IMR-90 (cell line): ENCODE measurements around the gene AUTS2. TPM values are rescaled to one million over a fixed set of nuclear protein-coding genes. Genes with fewer than 3 reads are reported as not detected.

Experiments used
- ATAC-seq: fragments of 200-7000 bp; cut with Tn5 transposase; 2 replicates; pipeline ENCODE4 v1.9.1; 2020; ENCODE audit warnings: low read depth, mild to moderate bottlenecking, moderate library complexity
- BruUV-seq: library from RNA; stranded (reverse); fragments of 400-500 nt; replicated peaks from 2 replicates; lab custom pipeline; 2021; lab: Mats Ljungman, UMichigan
- CTCF ChIA-PET: fragments of 300-600 bp; formaldehyde crosslinking; extraction: SDS; loops from one replicate; lab custom pipeline; 2021; ENCODE audit warnings: antibody characterized with exemption; lab: Yijun Ruan, JAX
- POLR2A ChIA-PET: fragments of 300-600 bp; sonication (Branson Sonifier 250); formaldehyde crosslinking; loops from one replicate; lab custom pipeline; 2022; ENCODE audit warnings: antibody characterized with exemption; ENCODE audit not compliant: unreplicated experiment; lab: Charles Lee
- DNase-seq: peaks from one replicate; pipeline ENCODE4 v3.0.0; 2013
- H2AFZ ChIP-seq: replicated peaks from 2 replicates; pipeline ENCODE3; 2013; ENCODE audit warnings: low read length, mild to moderate bottlenecking; ENCODE audit not compliant: poor library complexity
- H2AK5ac ChIP-seq: 2 replicates; pipeline ENCODE4 v1.6.1; 2013; ENCODE audit warnings: low read depth, low read length, inconsistent platforms
- H2AK9ac ChIP-seq: replicated peaks from 2 replicates; pipeline ENCODE3; 2013; ENCODE audit warnings: mild to moderate bottlenecking, low read depth, low read length, moderate library complexity; ENCODE audit not compliant: poor library complexity
- H2BK120ac ChIP-seq: 2 replicates; pipeline ENCODE4 v1.6.1; 2013; ENCODE audit warnings: low read depth, low read length, inconsistent platforms
- H2BK15ac ChIP-seq: 3 replicates; pipeline ENCODE4 v1.6.1; 2013; ENCODE audit warnings: low read depth, low read length, inconsistent platforms
- H2BK20ac ChIP-seq: 2 replicates; pipeline ENCODE4 v1.6.1; 2013; ENCODE audit warnings: low read depth, mild to moderate bottlenecking, inconsistent platforms, low read length, moderate library complexity
- H2BK5ac ChIP-seq: 2 replicates; pipeline ENCODE4 v1.6.1; 2013; ENCODE audit warnings: mild to moderate bottlenecking, low read depth, low read length, inconsistent platforms; ENCODE audit not compliant: poor library complexity, severe bottlenecking
- H3K14ac ChIP-seq: replicated peaks from 2 replicates; pipeline ENCODE4 v1.6.1; 2013; ENCODE audit warnings: low read depth, low read length, inconsistent platforms
- H3K18ac ChIP-seq: 2 replicates; pipeline ENCODE4 v1.6.1; 2013; ENCODE audit warnings: low read depth, low read length, control low read depth
- H3K23ac ChIP-seq: 2 replicates; pipeline ENCODE4 v1.6.1; 2013; ENCODE audit warnings: low read depth, low read length, inconsistent platforms
- H3K27ac ChIP-seq: 2 replicates; pipeline ENCODE4 v1.5.1; 2013; ENCODE audit warnings: mild to moderate bottlenecking, control low read depth, low read length; ENCODE audit not compliant: insufficient read depth
- H3K27me3 ChIP-seq: 2 replicates; pipeline ENCODE4 v1.6.1; 2013; ENCODE audit warnings: low read length; ENCODE audit not compliant: control insufficient read depth, insufficient read depth
- H3K36me3 ChIP-seq: 2 replicates; pipeline ENCODE4 v1.6.1; 2013; ENCODE audit warnings: low read length, mixed read lengths; ENCODE audit not compliant: control insufficient read depth, insufficient read depth
- H3K4ac ChIP-seq: 2 replicates; pipeline ENCODE4 v1.6.1; 2013; ENCODE audit warnings: low read depth, low read length, inconsistent platforms
- H3K4me1 ChIP-seq: 2 replicates; pipeline ENCODE4 v1.6.1; 2013; ENCODE audit warnings: low read length, mixed read lengths; ENCODE audit not compliant: control insufficient read depth, insufficient read depth
- H3K4me2 ChIP-seq: 2 replicates; pipeline ENCODE4 v1.6.1; 2013; ENCODE audit warnings: low read depth, mild to moderate bottlenecking, control low read depth, low read length, moderate library complexity
- H3K4me3 ChIP-seq: 2 replicates; pipeline ENCODE4 v1.5.1; 2013; ENCODE audit warnings: low read depth, mild to moderate bottlenecking, control low read depth, low read length, moderate library complexity; ENCODE audit not compliant: insufficient read depth
- H3K56ac ChIP-seq: 2 replicates; pipeline ENCODE4 v1.6.1; 2013; ENCODE audit warnings: low read length, inconsistent platforms; ENCODE audit not compliant: insufficient read depth; ENCODE audit errors: extremely low read depth
- H3K79me1 ChIP-seq, 2 experiments: 2 replicates each; pipeline ENCODE4 v1.6.1; 2013; ENCODE audit warnings: low read length in 2 of 2, inconsistent platforms in 1 of 2, low read depth in 1 of 2
- H3K9ac ChIP-seq: 2 replicates; pipeline ENCODE4 v1.6.1; 2013; ENCODE audit warnings: low read depth, low read length, control low read depth
- H3K9me1 ChIP-seq: 2 replicates; pipeline ENCODE4 v1.6.1; 2013; ENCODE audit warnings: low read length, inconsistent platforms; ENCODE audit not compliant: insufficient read depth
- H3K9me3 ChIP-seq: 2 replicates; pipeline ENCODE4 v1.6.1; 2013; ENCODE audit warnings: low read length; ENCODE audit not compliant: control insufficient read depth, insufficient read depth
- H4K20me1 ChIP-seq: 2 replicates; pipeline ENCODE4 v1.6.1; 2013; ENCODE audit warnings: low read length, inconsistent platforms; ENCODE audit not compliant: insufficient read depth
- H4K5ac ChIP-seq: 2 replicates; pipeline ENCODE4 v1.6.1; 2013; ENCODE audit warnings: mild to moderate bottlenecking, low read depth, low read length, control low read depth
- H4K8ac ChIP-seq, 2 experiments: 2 replicates each; pipeline ENCODE4 v1.6.1; 2013; ENCODE audit warnings: low read depth in 2 of 2, low read length in 2 of 2, control low read depth in 1 of 2, inconsistent platforms in 1 of 2
- H4K91ac ChIP-seq: 2 replicates; pipeline ENCODE4 v1.6.1; 2013; ENCODE audit warnings: low read depth, low read length, inconsistent platforms; ENCODE audit not compliant: insufficient read depth
- BHLHE40 ChIP-seq: fragments of 150-350 bp; IDR thresholded peaks from 2 replicates; pipeline ENCODE4 v1.6.1; 2016; ENCODE audit warnings: mild to moderate bottlenecking, low read depth, low read length
- CEBPB ChIP-seq: IDR thresholded peaks from 2 replicates; pipeline ENCODE4 v1.6.1; 2012; ENCODE audit warnings: low read depth, low read length, improper control_type of control experiment
- CHD1 ChIP-seq: IDR thresholded peaks from 2 replicates; pipeline ENCODE4 v1.6.1; 2012; ENCODE audit warnings: low read depth, low read length, improper control_type of control experiment
- CTCF ChIP-seq: conservative IDR thresholded peaks from 2 replicates; pipeline ENCODE4 v1.5.1; 2012; ENCODE audit warnings: mild to moderate bottlenecking, low read depth, low read length, improper control_type of control experiment
- ELK1 ChIP-seq: fragments of 150-350 bp; IDR thresholded peaks from 2 replicates; pipeline ENCODE4 v1.6.1; 2016; ENCODE audit warnings: low read depth, mild to moderate bottlenecking, low read length, moderate library complexity, borderline replicate concordance
- FOS ChIP-seq: fragments of 150-350 bp; IDR thresholded peaks from 2 replicates; pipeline ENCODE4 v1.6.1; 2016; ENCODE audit warnings: low read depth, low read length
- MAFK ChIP-seq: IDR thresholded peaks from 2 replicates; pipeline ENCODE4 v1.6.1; 2012; ENCODE audit warnings: low read depth, low read length, improper control_type of control experiment
- MAZ ChIP-seq: IDR thresholded peaks from 2 replicates; pipeline ENCODE4 v1.6.1; 2012; ENCODE audit warnings: low read depth, mild to moderate bottlenecking, low read length, improper control_type of control experiment, moderate library complexity, borderline replicate concordance
- MXI1 ChIP-seq: IDR thresholded peaks from 2 replicates; pipeline ENCODE4 v1.6.1; 2012; ENCODE audit warnings: low read depth, mild to moderate bottlenecking, low read length, moderate library complexity, borderline replicate concordance
- NFE2L2 ChIP-seq: fragments of 150-350 bp; IDR thresholded peaks from 2 replicates; pipeline ENCODE4 v1.6.1; 2016; ENCODE audit warnings: low read depth, mild to moderate bottlenecking, low read length
- POLR2A ChIP-seq: IDR thresholded peaks from 2 replicates; pipeline ENCODE4 v1.6.1; 2012; ENCODE audit warnings: mild to moderate bottlenecking, low read depth, low read length
- RAD21 ChIP-seq: IDR thresholded peaks from 2 replicates; pipeline ENCODE4 v1.6.1; 2012; ENCODE audit warnings: low read length, improper control_type of control experiment
- RCOR1 ChIP-seq: IDR thresholded peaks from 2 replicates; pipeline ENCODE4 v1.6.1; 2012; ENCODE audit warnings: mild to moderate bottlenecking, low read length, improper control_type of control experiment; ENCODE audit not compliant: insufficient replicate concordance
- RFX5 ChIP-seq: IDR thresholded peaks from 2 replicates; pipeline ENCODE4 v1.8.0; 2012; ENCODE audit warnings: low read depth, mild to moderate bottlenecking, low read length, moderate library complexity
- SMC3 ChIP-seq: fragments of 150-350 bp; IDR thresholded peaks from 2 replicates; pipeline ENCODE4 v1.6.1; 2016; ENCODE audit warnings: low read depth, mild to moderate bottlenecking, antibody characterized with exemption, low read length, moderate library complexity
- USF2 ChIP-seq: fragments of 150-350 bp; IDR thresholded peaks from 2 replicates; pipeline ENCODE4 v1.6.1; 2017; ENCODE audit warnings: mild to moderate bottlenecking, antibody characterized with exemption, low read length, low read depth
- WGBS, 2 experiments: methylation state at CpG; one replicate each; pipeline versions ENCODE4 v1.1.5 to v1.1.7; 2013; ENCODE audit warnings: missing lambda C conversion rate in 2 of 2; ENCODE audit not compliant: insufficient read length in 1 of 2; ENCODE audit errors: extremely low coverage in 2 of 2; 5-methylcytosine and 5-hydroxymethylcytosine counted together
- dilution Hi-C: fragments of 300-500 bp; cut with HindIII; formaldehyde crosslinking; loops from one replicate; pipeline ENCODE4 v1.14.3; 2018; ENCODE audit warnings: low sequenced_read_pairs; ENCODE audit not compliant: unreplicated experiment
- in situ Hi-C: fragments of 300-500 bp; cut with MboI; formaldehyde crosslinking; loops from 3 replicates; pipeline ENCODE4 v1.14.3; 2019; ENCODE audit warnings: low sequenced_read_pairs, inconsistent platforms, mixed read lengths
- intact Hi-C: fragments of 100-400 bp; cut with micrococcal nuclease; formaldehyde crosslinking; loops from 2 replicates; pipeline ENCODE4 v1.10.0; 2022
- polyA plus RNA-seq, 3 experiments: library from polyadenylated mRNA; depleted of rRNA; stranded (reverse); fragments of >200 nt; gene quantifications; 2 replicates each; pipeline ENCODE4 v1.2.3, GENCODE V29; 2012; ENCODE audit warnings: low replicate concordance in 1 of 3
- total RNA-seq: library from RNA; depleted of rRNA; stranded (reverse); fragments of >200 nt; gene quantifications from 2 replicates; pipeline ENCODE4 v1.2.3, GENCODE V29; 2012

Gene AUTS2
- total and polyA plus RNA-seq, 2 of the 4 experiments (the other 2 are of a cell fraction), result 0.90 to 3.0 TPM

GRCh38 chr7:70602117-70602516 is 1003.8 kb downstream of the AUTS2 start:
- intact Hi-C loops, result no loop called here
- no peak overlapping the region for H3K9ac ChIP-seq
- H2AFZ ChIP-seq, result no peak overlapping the region
- no peak overlapping the region for H3K4me3 ChIP-seq
- in situ Hi-C loops, result no loop called here
- H4K5ac ChIP-seq, result no peak overlapping the region
- CTCF ChIA-PET, result no interaction called here
- H3K14ac ChIP-seq, result no peak overlapping the region
- no peaks in the 10 kb centered on the region for H3K36me3 ChIP-seq
- H2AK9ac ChIP-seq, result no peak overlapping the region
- no peak overlapping the region for H2BK120ac ChIP-seq
- H3K27me3 ChIP-seq, result peaks cover 2% of the 10 kb centered on the region; the same call in 1 of the 2 replicates
- no peaks in the 10 kb centered on the region for H3K9me3 ChIP-seq
- H3K4me2 ChIP-seq, result no peak overlapping the region
- H4K20me1 ChIP-seq, result no peaks in the 10 kb centered on the region
- no peaks in the 10 kb centered on the region for H3K9me1 ChIP-seq
- H3K23ac ChIP-seq, result no peak overlapping the region
- no peak overlapping the region for H3K4ac ChIP-seq
- no peaks in the 10 kb centered on the region for H3K79me1 ChIP-seq
- H4K8ac ChIP-seq, result no peak overlapping the region
- H2BK20ac ChIP-seq, result no peak overlapping the region
- no peak overlapping the region for H3K18ac ChIP-seq
- no CpG with 5 or more reads among the region's 4 CpGs for WGBS, 2 experiments
- H4K91ac ChIP-seq, result no peak overlapping the region
- H2BK15ac ChIP-seq, result no peak overlapping the region
- H2AK5ac ChIP-seq, result no peak overlapping the region
- dilution Hi-C loops, result no loop called here
- no peak for ATAC-seq
- DNase-seq, result no peak
- H3K27ac ChIP-seq, result no peak overlapping the region
- H2BK5ac ChIP-seq, result no peak overlapping the region
- H3K56ac ChIP-seq, result no peak overlapping the region
- POLR2A ChIA-PET, result no interaction called here
- no TSS peak for BruUV-seq
- H3K4me1 ChIP-seq, result no peaks in the 10 kb centered on the region
- TF ChIP-seq FOS (no peak), CEBPB (no peak), MAZ (no peak), MXI1 (no peak), RFX5 (no peak), MAFK (no peak), ELK1 (no peak), RCOR1 (no peak), RAD21 (no peak), CHD1 (no peak), CTCF (no peak), BHLHE40 (no peak), POLR2A (no peak), NFE2L2 (no peak), USF2 (no peak), SMC3 (no peak)
